Smooth muscle cell (in vitro differentiated cells): Measurements from ENCODE around the gene EIF3K. TPM values are rescaled to one million over a fixed set of nuclear protein-coding genes. Genes with fewer than 3 reads are reported as not detected.

Experiments
- DNase-seq: peaks from one replicate; lab custom pipeline; 2025; ENCODE audit not compliant: unreplicated experiment; lab: John Stamatoyannopoulos, UW
- H2AFZ ChIP-seq: fragments of 200-600 bp; sonication (generic); 2 replicates; pipeline ENCODE4 v1.6.0; 2016; ENCODE audit warnings: antibody characterized with exemption, low read depth, mild to moderate bottlenecking
- H3F3A ChIP-seq: fragments of 200-600 bp; sonication (generic); 2 replicates; pipeline ENCODE4 v1.6.0; 2017; ENCODE audit warnings: antibody characterized with exemption, low read depth
- H3K27ac ChIP-seq: fragments of 200-600 bp; sonication (generic); 2 replicates; pipeline ENCODE4 v1.5.1; 2016; ENCODE audit warnings: low read depth, mild to moderate bottlenecking
- H3K27me3 ChIP-seq: fragments of 200-600 bp; sonication (generic); 2 replicates; pipeline ENCODE4 v1.6.1; 2016; ENCODE audit warnings: low read depth, mild to moderate bottlenecking
- H3K36me3 ChIP-seq: fragments of 200-600 bp; sonication (generic); 2 replicates; pipeline ENCODE4 v1.5.1; 2016; ENCODE audit warnings: low read depth
- H3K4me1 ChIP-seq: fragments of 200-600 bp; sonication (generic); 2 replicates; pipeline ENCODE4 v1.5.1; 2016; ENCODE audit warnings: low read depth
- H3K4me2 ChIP-seq: fragments of 200-600 bp; sonication (generic); 2 replicates; pipeline ENCODE4 v1.6.0; 2016; ENCODE audit warnings: mild to moderate bottlenecking
- H3K4me3 ChIP-seq: fragments of 200-600 bp; sonication (generic); 2 replicates; pipeline ENCODE4 v1.5.1; 2016; ENCODE audit warnings: mild to moderate bottlenecking
- H3K79me2 ChIP-seq: fragments of 200-600 bp; sonication (generic); 2 replicates; pipeline ENCODE4 v1.6.0; 2016; ENCODE audit warnings: low read depth, mild to moderate bottlenecking
- H3K9ac ChIP-seq: fragments of 200-600 bp; sonication (generic); 2 replicates; pipeline ENCODE4 v1.6.0; 2016; ENCODE audit warnings: low read depth
- H3K9me3 ChIP-seq: fragments of 200-600 bp; sonication (generic); replicated peaks from 2 replicates; pipeline ENCODE4 v1.5.1; 2016; ENCODE audit warnings: low read depth
- H4K20me1 ChIP-seq: fragments of 200-600 bp; sonication (generic); 2 replicates; pipeline ENCODE4 v1.6.0; 2016; ENCODE audit warnings: low read depth
- CTCF ChIP-seq: fragments of 200-600 bp; sonication (generic); IDR thresholded peaks from 2 replicates; pipeline ENCODE4 v1.5.1; 2017; ENCODE audit warnings: borderline replicate concordance, mild to moderate bottlenecking, antibody characterized with exemption; ENCODE audit not compliant: insufficient read depth, poor library complexity, severe bottlenecking
- WGBS: methylation state at CpG from one replicate; pipeline ENCODE4 v1.1.7; 2016; ENCODE audit warnings: low lambda C conversion rate; 5-methylcytosine and 5-hydroxymethylcytosine counted together
- polyA plus RNA-seq: library from polyadenylated mRNA; unstranded; fragments of >200 nt; fragmentation: Nextera tagmentation; extraction: Ambion mirVana; gene quantifications from 2 replicates; pipeline ENCODE4 v1.2.1, GENCODE V29; 2016
- total RNA-seq: library from RNA; depleted of rRNA; stranded (reverse); fragments of >200 nt; gene quantifications from 2 replicates; pipeline ENCODE4 v1.2.3, GENCODE V29; 2014

Gene EIF3K
- total and polyA plus RNA-seq, 2 experiments from 2014 or later: 178 to 334 TPM

- Histone ChIP-seq H3K36me3 (no peaks in the 10 kb centered on the region), H4K20me1 (no peaks in the 10 kb centered on the region), H3K4me3 (no peak overlapping the region), H3K27me3 (no peaks in the 10 kb centered on the region), H3F3A (peaks cover 35% of the 10 kb centered on the region), H3K79me2 (peaks cover 86% of the 10 kb centered on the region), H2AFZ (no peak overlapping the region), H3K27ac (peak overlapping the region; percentile 100), H3K9me3 (no peaks in the 10 kb centered on the region), H3K4me2 (peak overlapping the region; percentile 54), H3K9ac (peak overlapping the region; percentile 93), H3K4me1 (peaks cover 37% of the 10 kb centered on the region)
- peak; percentile 48 for TF ChIP-seq CTCF
- 12% methylated on average over 10 of the region's 10 CpGs for WGBS
- no peak for DNase-seq
These were observed 66.9 kb downstream of the EIF3K start for GRCh38 chr19:38685666-38686529.

GRCh38 chr19:38686530-38686888 lies 67.5 kb downstream of the EIF3K start:
- Histone ChIP-seq H3K27me3 (no peaks in the 10 kb centered on the region), H3K4me2 (peak overlapping the region; percentile 54)

More at GRCh38 chr19:38686530-38686888, 67.5 kb downstream of the EIF3K start:
- peak overlapping the region; percentile 93 for H3K9ac ChIP-seq
- no peak for TF ChIP-seq CTCF
- H4K20me1 ChIP-seq: no peaks in the 10 kb centered on the region
- peaks cover 82% of the 10 kb centered on the region for H3K79me2 ChIP-seq
- no peaks in the 10 kb centered on the region for H3K36me3 ChIP-seq
- WGBS: 76% methylated on average over 5 of the region's 5 CpGs
- no peaks in the 10 kb centered on the region for H3K9me3 ChIP-seq
- no peak for DNase-seq
- H3F3A ChIP-seq: peaks cover 35% of the 10 kb centered on the region
- peaks cover 37% of the 10 kb centered on the region for H3K4me1 ChIP-seq
- no peak overlapping the region for H2AFZ ChIP-seq
- no peak overlapping the region for H3K4me3 ChIP-seq
- peak overlapping the region; percentile 100 for H3K27ac ChIP-seq

Other genes with a start within 250 kb of the EIF3K start
- gene PSMD8, start 244.6 kb upstream of the EIF3K start, total RNA-seq: 279 and 377 TPM in 2 replicates
- gene PSMD8, start 244.6 kb upstream of the EIF3K start, polyA plus RNA-seq: 387 and 404 TPM in 2 replicates
- 2.1 TPM in 1 of 2 replicates, not detected in the other for gene GGN, start 231.2 kb upstream of the EIF3K start, total RNA-seq
- gene GGN, start 231.2 kb upstream of the EIF3K start, polyA plus RNA-seq: 1.00 and 2.2 TPM in 2 replicates
- gene SPRED3, start 230.5 kb upstream of the EIF3K start, total RNA-seq: 1.7 and 3.0 TPM in 2 replicates
- gene SPRED3, start 230.5 kb upstream of the EIF3K start, polyA plus RNA-seq: 1.8 and 2.8 TPM in 2 replicates
- gene FAM98C, start 216.1 kb upstream of the EIF3K start, total RNA-seq: 7.5 and 8.5 TPM in 2 replicates
- 15.9 and 26.1 TPM in 2 replicates for gene FAM98C, start 216.1 kb upstream of the EIF3K start, polyA plus RNA-seq
- gene RASGRP4, start 193.0 kb upstream of the EIF3K start, total RNA-seq: not detected in 2 replicates
- not detected in 2 replicates for gene RASGRP4, start 193.0 kb upstream of the EIF3K start, polyA plus RNA-seq
- gene RYR1, start 185.5 kb upstream of the EIF3K start, total RNA-seq: 0.13 and 0.31 TPM in 2 replicates
- gene RYR1, start 185.5 kb upstream of the EIF3K start, polyA plus RNA-seq: 0.08 and 0.95 TPM in 2 replicates
- gene MAP4K1, start 1.2 kb upstream of the EIF3K start, total RNA-seq: 0.22 and 2.1 TPM in 2 replicates
- 0.91 TPM in 1 of 2 replicates, not detected in the other for gene MAP4K1, start 1.2 kb upstream of the EIF3K start, polyA plus RNA-seq
- gene ACTN4, start 28.5 kb downstream of the EIF3K start, total RNA-seq: 311 TPM in 2 replicates
- 53.8 and 60.4 TPM in 2 replicates for gene ACTN4, start 28.5 kb downstream of the EIF3K start, polyA plus RNA-seq
- 3.2 and 5.5 TPM in 2 replicates for gene CAPN12, start 125.3 kb downstream of the EIF3K start, total RNA-seq
- 1.4 and 6.5 TPM in 2 replicates for gene CAPN12, start 125.3 kb downstream of the EIF3K start, polyA plus RNA-seq
- not detected in 2 replicates for gene LGALS7, start 154.3 kb downstream of the EIF3K start, total RNA-seq
- 3.4 TPM in 1 of 2 replicates, not detected in the other for gene LGALS7, start 154.3 kb downstream of the EIF3K start, polyA plus RNA-seq
- 3.0 TPM in 1 of 2 replicates, not detected in the other for gene LGALS7B, start 170.0 kb downstream of the EIF3K start, total RNA-seq
- gene LGALS7B, start 170.0 kb downstream of the EIF3K start, polyA plus RNA-seq: 0.56 TPM in 1 of 2 replicates, not detected in the other
- gene LGALS4, start 193.8 kb downstream of the EIF3K start, total RNA-seq: not detected in 2 replicates
- 1.3 and 2.4 TPM in 2 replicates for gene LGALS4, start 193.8 kb downstream of the EIF3K start, polyA plus RNA-seq
- 41.4 and 47.6 TPM in 2 replicates for gene ECH1, start 212.6 kb downstream of the EIF3K start, total RNA-seq
- gene ECH1, start 212.6 kb downstream of the EIF3K start, polyA plus RNA-seq: 142 and 154 TPM in 2 replicates
- 170 and 174 TPM in 2 replicates for gene HNRNPL, start 230.8 kb downstream of the EIF3K start, total RNA-seq
- 158 and 173 TPM in 2 replicates for gene HNRNPL, start 230.8 kb downstream of the EIF3K start, polyA plus RNA-seq